Measurements from ENCODE around the gene NEK6. TPM values are rescaled to one million over a fixed set of nuclear protein-coding genes. Genes with fewer than 3 reads are reported as not detected.
A peak's percentile ranks its signal among the peaks of the same experiment; 100 is the strongest.

The NEK6 gene
- total and polyA plus RNA-seq, 9 of the 15 experiments (the other 6 are each of a cell fraction or from before 2014, with no cell fraction given): 3.1 to 19.0 (median 8.4) TPM

GRCh38 chr9:124306098-124306735 is 48.5 kb downstream of the NEK6 start (continued):
- peak; percentile 89 for TF ChIP-seq ATF3 (IDR thresholded peaks at IDR 0.05)
- no peak for TF ChIP-seq ATF3 (CRISPR knock-in tag; conservative IDR thresholded peaks at IDR 0.05)
- no peak for TF ChIP-seq TAF1 (IDR thresholded peaks at IDR 0.05; ENCODE audit: control insufficient read depth, extremely low read depth, insufficient read depth, low read length, severe bottlenecking)
- no peak for TF ChIP-seq CBFA2T3 (IDR thresholded peaks at IDR 0.05)
- no peak for TF ChIP-seq WHSC1 (IDR thresholded peaks at IDR 0.05; ENCODE audit: low read length)
- no peak for TF ChIP-seq ARID4B (CRISPR knock-in tag; IDR thresholded peaks at IDR 0.05)
- peak; percentile 78 for TF ChIP-seq JUN (IDR thresholded peaks at IDR 0.05; ENCODE audit: borderline replicate concordance, low read depth, low read length)
- TF ChIP-seq JUN (CRISPR knock-in tag; IDR thresholded peaks at IDR 0.05; ENCODE audit: borderline replicate concordance): no peak

Data from K562 (cell line).